T-helper 1 cell treated with Interleukin-12 subunit alpha and Interleukin-12 subunit beta and Interleukin-4 antibody, amounts not matched to agents 30 μg/mL and 1 μg/mL, for 36 hours (primary cell): ENCODE measurements around the gene SLC12A4.
A peak's percentile ranks its signal among the peaks of the same experiment; 100 is the strongest.
"Not testable (repeated sequence)": the region's sequence is repeated elsewhere in the genome, so short reads cannot be mapped to it uniquely, and the experiment has no call there.

Source experiments
- H3K27ac Mint-ChIP-seq: one replicate; pipeline ENCODE4 v1.8.0; 2021; ENCODE audit warnings: mild to moderate bottlenecking, mixed read lengths
- H3K27me3 Mint-ChIP-seq: one replicate; pipeline ENCODE4 v1.8.0; 2021; ENCODE audit warnings: low read depth, mixed read lengths
- H3K36me3 Mint-ChIP-seq: one replicate; pipeline ENCODE4 v1.8.0; 2021; ENCODE audit warnings: low read depth, mixed read lengths
- H3K4me1 Mint-ChIP-seq: one replicate; pipeline ENCODE4 v1.8.0; 2021; ENCODE audit warnings: low read depth, mixed read lengths
- H3K4me3 Mint-ChIP-seq: one replicate; pipeline ENCODE4 v1.8.0; 2021; ENCODE audit warnings: mild to moderate bottlenecking, moderate library complexity, mixed read lengths
- H3K9me3 Mint-ChIP-seq: one replicate; pipeline ENCODE4 v1.8.0; 2021; ENCODE audit warnings: mixed read lengths

The SLC12A4 gene

DNA sequence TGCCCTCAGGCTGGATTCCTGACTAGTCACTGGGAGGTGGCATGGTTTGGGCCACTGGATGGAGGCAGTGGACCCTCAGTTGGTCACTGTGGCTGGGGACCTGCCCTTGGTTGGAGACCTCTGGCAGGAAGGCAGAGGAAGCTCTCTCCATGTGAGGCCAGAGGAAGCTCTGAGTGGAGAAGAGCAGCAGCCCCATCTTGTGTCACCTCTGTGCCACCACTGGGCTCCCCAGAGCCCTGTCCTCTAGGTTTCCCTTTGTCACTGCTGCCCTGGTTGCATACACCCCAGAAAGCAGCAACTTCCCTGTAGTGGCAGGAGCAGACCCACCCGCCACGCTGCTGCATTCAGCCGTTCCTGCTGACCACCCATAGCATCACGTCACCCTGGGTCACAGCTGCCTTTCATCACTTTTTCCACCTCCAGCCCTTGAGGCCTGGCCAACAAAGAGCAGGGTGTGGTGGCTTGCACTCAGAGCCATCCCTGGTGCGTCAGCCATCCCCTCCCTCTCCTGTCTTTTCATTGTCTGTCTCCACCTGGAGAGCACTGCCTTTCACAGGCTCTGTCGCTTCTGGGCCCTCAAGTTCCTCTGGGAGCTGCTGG is 48.7 kb downstream of the SLC12A4 start:
- H3K36me3 Mint-ChIP-seq: peaks cover 2% of the 10 kb centered on the region
- H3K9me3 Mint-ChIP-seq: no peaks in the 10 kb centered on the region
- H3K27me3 Mint-ChIP-seq: no peaks in the 10 kb centered on the region
- no peak overlapping the region for H3K27ac Mint-ChIP-seq
- H3K4me1 Mint-ChIP-seq: peaks cover 28% of the 10 kb centered on the region
- no peak overlapping the region for H3K4me3 Mint-ChIP-seq

DNA sequence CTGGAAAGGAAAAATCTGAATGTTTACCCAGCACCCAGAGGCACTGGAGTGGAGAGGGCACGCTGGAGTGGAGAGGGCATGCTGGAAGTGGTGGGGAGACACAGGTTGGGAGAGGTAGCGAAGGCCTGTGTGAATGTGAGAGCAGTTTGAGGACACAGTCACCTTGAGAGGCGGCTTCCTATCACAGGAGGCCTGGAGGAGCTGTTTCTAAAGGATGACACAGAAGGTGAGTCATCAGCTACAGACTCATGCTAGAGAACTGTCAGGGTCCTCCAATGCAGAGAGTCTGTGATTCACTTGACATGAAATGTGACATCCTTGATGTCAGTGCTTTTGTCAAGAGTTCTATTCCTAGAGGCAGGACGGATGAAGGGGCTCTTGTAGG is 50.6 kb downstream of the SLC12A4 start:
- Mint-ChIP-seq H3K4me3 (no peak overlapping the region), H3K9me3 (no peaks in the 10 kb centered on the region), H3K4me1 (peaks cover 28% of the 10 kb centered on the region), H3K27me3 (no peaks in the 10 kb centered on the region), H3K36me3 (peaks cover 5% of the 10 kb centered on the region), H3K27ac (peak overlapping the region; percentile 68)

DNA sequence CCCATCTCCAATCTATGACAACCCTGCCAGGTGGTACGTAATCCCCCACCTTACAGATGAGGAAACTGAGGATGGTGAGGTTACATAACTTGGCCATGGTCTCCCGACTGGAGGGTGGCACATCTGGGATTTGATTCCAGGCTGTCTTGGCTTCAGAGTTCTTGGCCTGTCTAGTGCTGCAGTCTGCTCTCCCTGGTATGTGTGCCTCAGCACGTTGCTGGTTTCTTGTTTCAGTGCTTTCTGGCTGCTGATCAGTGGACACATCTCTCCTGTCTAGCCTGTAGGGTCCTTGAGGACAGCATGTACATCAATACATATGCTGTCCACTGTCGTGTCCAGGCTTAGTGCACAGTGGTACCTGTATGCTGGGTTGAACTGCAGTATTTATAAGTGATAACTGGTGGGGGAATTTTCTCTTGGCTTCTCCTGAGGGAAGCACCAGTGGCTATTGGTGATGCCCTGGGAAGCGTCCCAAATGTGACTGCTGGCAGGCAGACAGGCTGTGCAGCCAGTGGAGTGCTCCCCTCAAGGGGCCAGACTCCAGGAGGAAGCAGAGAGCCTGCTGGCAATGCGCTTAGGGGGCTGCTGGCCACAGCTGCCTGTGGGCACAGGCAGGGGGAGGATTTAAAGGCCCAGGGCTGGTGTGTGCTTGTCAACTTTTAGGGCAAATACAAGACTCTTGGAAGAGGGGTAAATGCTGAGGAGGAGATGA is 51.1 kb downstream of the SLC12A4 start:
- H3K9me3 Mint-ChIP-seq: no peaks in the 10 kb centered on the region
- H3K36me3 Mint-ChIP-seq: peaks cover 5% of the 10 kb centered on the region
- H3K27ac Mint-ChIP-seq: peak overlapping the region; percentile 68
- H3K4me1 Mint-ChIP-seq: peaks cover 27% of the 10 kb centered on the region
- no peak overlapping the region for H3K4me3 Mint-ChIP-seq
- no peaks in the 10 kb centered on the region for H3K27me3 Mint-ChIP-seq

DNA sequence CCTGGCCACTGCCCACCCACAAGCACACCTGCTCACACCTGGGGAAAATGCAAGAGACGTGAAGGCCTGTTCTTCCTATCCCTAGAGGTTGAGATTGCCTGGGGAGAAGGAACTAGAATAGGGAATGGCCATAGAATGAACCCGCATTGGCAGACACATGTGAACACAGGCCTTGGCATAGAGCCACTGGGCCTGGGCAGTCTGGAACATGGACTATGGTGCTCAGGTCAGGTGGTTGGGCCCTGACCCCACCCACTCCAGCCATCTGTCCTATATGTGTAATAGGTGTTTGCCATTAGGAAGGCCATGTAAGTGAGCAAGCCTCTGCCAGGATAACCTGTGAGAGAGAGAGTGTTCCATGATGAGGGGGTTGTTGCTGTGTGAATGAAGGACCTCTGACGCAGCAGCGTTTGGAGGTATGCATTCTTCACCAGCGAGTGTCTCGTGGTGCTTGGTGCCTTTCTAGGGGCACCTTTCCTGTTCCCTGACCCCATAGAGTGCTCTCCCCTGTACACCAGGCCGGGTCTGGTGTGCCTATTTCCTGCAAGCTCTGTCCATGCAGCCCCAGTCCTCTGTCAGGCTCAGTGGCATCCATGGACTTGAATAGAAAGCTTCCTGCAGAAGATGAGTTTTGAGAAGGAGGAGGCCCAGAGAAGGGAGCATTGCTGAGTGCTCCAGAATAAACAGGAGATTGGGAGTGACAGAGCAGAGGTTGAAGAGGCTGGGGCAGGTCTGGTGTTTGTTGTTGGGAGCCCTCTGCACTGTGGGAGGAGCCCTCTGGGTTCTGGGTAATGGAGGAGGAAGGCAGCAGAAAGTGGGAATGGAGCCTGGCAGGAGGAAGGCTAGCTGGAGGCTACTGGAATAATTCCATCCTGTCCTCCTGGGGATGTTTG is 52.4 kb downstream of the SLC12A4 start:
- Mint-ChIP-seq H3K9me3 (no peaks in the 10 kb centered on the region), H3K4me1 (peaks cover 21% of the 10 kb centered on the region), H3K36me3 (peaks cover 7% of the 10 kb centered on the region), H3K4me3 (no peak overlapping the region), H3K27me3 (no peaks in the 10 kb centered on the region), H3K27ac (peak overlapping the region; percentile 16)

DNA sequence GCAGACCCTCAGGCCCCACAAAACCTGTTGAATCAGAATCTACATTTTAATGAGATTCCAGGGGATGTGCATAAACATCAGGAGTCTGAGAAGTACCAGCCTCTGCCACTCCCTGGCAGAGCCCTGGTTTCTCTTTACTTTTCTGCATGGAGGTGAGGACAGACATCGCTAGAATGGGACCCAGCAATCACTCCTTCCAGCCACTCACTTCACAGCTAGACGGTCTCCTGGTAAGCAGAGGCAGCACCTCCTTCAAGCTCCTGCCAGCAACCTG is 53.0 kb downstream of the SLC12A4 start:
- H3K27ac Mint-ChIP-seq, H3K36me3 Mint-ChIP-seq, H3K27me3 Mint-ChIP-seq, H3K4me3 Mint-ChIP-seq, H3K9me3 Mint-ChIP-seq: not testable (repeated sequence)
- peaks cover 27% of the 10 kb centered on the region for H3K4me1 Mint-ChIP-seq

DNA sequence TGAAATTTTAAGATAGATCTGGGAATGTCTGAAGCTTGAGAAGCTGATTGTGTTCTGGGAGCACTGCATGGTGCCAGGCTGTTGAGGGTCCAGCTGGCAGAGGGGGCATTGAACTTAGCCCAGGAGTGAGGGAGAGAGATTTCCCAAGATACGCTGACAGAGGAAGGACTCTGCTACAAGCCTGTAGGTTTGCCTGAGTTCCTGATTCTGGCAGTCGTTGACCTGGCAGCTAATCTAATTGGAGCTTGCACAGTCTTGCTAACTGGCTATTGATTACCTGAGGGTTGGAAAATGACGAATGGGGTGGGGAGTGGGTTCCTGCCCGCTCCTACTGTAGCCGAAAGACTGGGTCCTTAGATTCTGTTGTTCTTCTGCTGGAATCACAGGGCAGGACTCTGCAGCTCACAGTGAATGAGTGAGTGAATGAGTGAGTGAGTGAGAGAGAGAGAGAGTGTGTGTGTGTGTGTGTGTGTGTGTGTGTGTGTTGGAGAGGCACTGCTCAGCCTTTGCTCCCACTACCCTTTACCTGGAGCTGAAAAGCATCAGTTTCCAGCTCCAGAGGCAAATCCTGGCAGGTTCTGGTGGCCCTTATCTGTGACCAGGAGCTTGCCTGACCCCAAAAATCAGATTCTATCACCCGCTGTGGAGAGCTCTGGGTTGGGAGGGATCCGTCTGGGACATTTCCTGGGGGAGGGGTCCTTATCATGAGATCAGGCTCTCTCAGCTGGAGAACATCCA is 53.5 kb downstream of the SLC12A4 start:
- H3K36me3 Mint-ChIP-seq: peaks cover 11% of the 10 kb centered on the region
- peaks cover 31% of the 10 kb centered on the region for H3K4me1 Mint-ChIP-seq
- no peaks in the 10 kb centered on the region for H3K9me3 Mint-ChIP-seq
- H3K27ac Mint-ChIP-seq: no peak overlapping the region
- no peak overlapping the region for H3K4me3 Mint-ChIP-seq
- H3K27me3 Mint-ChIP-seq: no peaks in the 10 kb centered on the region

DNA sequence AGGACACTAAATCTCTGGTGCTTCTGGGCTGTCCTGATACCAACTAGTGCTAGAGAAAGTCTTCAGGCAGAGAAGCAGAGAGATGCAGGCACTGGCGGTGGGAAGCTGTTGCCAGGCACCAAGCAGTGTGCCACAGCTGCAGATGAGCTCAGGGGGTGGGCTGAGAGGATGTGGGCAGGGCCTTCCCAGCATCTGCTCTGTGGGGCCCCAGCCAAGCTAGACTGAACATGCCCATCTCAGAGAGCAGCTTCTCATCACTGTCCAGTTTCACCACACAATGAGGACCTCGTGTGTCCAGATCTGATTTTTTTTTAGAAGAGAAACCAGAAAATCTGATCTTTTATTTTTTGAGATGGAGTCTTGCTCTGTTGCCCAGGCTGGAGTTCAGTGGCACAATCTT is 58.3 kb downstream of the SLC12A4 start:
- Mint-ChIP-seq H3K9me3 (no peaks in the 10 kb centered on the region), H3K27me3 (no peaks in the 10 kb centered on the region), H3K36me3 (peaks cover 16% of the 10 kb centered on the region), H3K4me1 (peaks cover 17% of the 10 kb centered on the region), H3K4me3 (peak overlapping the region; percentile 7), H3K27ac (peak overlapping the region; percentile 63)

DNA sequence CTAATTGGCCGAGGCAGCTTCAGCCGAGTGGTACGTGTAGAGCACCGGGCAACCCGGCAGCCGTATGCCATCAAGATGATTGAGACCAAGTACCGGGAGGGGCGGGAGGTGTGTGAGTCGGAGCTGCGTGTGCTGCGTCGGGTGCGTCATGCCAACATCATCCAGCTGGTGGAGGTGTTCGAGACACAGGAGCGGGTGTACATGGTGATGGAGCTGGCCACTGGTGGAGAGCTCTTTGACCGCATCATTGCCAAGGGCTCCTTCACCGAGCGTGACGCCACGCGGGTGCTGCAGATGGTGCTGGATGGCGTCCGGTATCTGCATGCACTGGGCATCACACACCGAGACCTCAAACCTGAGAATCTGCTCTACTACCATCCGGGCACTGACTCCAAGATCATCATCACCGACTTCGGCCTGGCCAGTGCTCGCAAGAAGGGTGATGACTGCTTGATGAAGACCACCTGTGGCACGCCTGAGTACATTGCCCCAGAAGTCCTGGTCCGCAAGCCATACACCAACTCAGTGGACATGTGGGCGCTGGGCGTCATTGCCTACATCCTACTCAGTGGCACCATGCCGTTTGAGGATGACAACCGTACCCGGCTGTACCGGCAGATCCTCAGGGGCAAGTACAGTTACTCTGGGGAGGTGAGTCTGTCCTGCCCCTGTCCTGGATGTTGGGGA is 59.2 kb downstream of the SLC12A4 start:
- no peaks in the 10 kb centered on the region for H3K27me3 Mint-ChIP-seq
- H3K4me1 Mint-ChIP-seq: peaks cover 15% of the 10 kb centered on the region
- no peaks in the 10 kb centered on the region for H3K9me3 Mint-ChIP-seq
- no peak overlapping the region for H3K4me3 Mint-ChIP-seq
- peaks cover 14% of the 10 kb centered on the region for H3K36me3 Mint-ChIP-seq
- H3K27ac Mint-ChIP-seq: peak overlapping the region; percentile 75

DNA sequence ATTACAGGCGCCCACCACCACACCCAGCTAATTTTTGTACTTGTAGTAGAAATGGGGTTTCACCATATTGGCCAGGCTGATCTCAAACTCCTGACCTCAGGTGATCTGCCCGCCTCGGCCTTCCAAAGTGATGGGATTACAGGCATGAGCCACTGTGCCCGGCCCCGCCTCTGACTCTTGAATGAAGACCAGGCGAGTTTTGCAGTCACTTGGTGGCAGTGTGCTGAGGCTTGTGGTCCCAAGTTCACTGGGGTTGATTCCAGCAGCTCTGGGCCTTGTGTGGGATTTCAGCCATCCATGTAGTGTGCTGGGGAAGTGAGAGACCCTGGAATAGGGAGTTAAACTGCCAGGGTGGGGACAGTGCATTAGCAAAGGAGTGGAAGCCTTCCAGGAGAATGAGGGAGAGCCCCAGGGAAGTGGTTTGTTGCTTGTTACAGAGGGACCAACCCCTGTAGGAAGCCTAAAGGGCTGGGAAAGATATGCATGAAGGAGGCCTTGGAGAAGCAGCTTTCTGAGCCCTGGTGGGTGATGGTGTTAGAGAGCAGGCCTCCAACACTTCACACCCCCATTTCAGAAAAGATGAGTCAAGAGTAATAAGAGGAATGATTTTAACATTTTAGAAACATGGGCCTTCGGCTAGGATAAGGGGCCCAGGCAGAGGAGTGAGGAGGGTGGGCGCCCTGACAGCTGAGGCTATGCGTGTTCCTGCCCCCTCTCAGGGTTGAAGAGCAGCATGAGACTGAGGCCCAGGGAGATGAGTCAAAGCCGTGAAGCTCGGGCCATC is 60.8 kb downstream of the SLC12A4 start:
- peaks cover 17% of the 10 kb centered on the region for H3K36me3 Mint-ChIP-seq
- H3K27me3 Mint-ChIP-seq: no peaks in the 10 kb centered on the region
- H3K9me3 Mint-ChIP-seq: no peaks in the 10 kb centered on the region
- H3K4me1 Mint-ChIP-seq: peaks cover 15% of the 10 kb centered on the region
- peak overlapping the region; percentile 0 for H3K27ac Mint-ChIP-seq
- no peak overlapping the region for H3K4me3 Mint-ChIP-seq

DNA sequence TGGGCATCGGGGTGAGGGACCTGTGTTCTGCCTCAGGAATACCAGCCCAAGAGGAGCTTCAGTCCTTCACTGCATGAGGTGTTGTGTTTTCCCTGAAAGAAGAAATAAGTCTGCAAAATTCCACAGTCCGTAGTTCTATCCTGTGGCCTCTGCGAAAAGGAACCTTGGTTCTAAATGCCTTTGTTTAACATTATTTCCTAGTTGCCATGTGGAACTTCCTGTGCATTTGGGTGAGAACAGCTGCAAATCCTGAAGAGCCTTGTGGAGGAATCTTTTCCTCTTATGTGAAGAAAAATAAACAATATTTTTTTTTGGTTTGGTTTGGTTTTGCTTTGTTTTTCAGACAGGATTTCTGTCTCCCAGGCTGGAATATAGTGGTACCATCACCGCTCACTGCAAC is 65.6 kb downstream of the SLC12A4 start:
- Mint-ChIP-seq H3K27ac (no peak overlapping the region), H3K36me3 (peaks cover 6% of the 10 kb centered on the region), H3K27me3 (no peaks in the 10 kb centered on the region), H3K4me3 (no peak overlapping the region), H3K9me3 (no peaks in the 10 kb centered on the region), H3K4me1 (peaks cover 3% of the 10 kb centered on the region)

DNA sequence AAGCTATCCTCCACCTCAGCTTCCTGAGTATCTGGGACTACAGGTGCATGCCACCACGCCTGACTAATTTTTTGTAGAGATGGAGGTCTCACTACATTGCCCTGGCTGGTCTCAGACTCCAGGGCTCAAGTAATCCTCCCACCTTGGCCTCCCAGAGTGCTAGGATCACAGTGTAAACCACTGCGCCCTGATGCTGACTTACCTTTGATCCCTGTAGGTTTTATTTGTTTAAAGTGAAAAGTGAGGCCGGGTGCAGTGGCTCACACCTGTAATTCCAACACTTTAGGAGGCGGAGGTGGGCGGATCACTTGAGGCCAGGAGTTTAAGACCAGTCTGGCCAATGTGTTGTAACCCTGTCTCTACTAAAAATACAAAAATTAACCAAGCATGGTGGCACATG is 66.7 kb downstream of the SLC12A4 start:
- Mint-ChIP-seq H3K4me3 (no peak overlapping the region), H3K9me3 (no peaks in the 10 kb centered on the region), H3K27me3 (no peaks in the 10 kb centered on the region), H3K4me1 (peaks cover 5% of the 10 kb centered on the region), H3K27ac (no peak overlapping the region), H3K36me3 (peaks cover 7% of the 10 kb centered on the region)

DNA sequence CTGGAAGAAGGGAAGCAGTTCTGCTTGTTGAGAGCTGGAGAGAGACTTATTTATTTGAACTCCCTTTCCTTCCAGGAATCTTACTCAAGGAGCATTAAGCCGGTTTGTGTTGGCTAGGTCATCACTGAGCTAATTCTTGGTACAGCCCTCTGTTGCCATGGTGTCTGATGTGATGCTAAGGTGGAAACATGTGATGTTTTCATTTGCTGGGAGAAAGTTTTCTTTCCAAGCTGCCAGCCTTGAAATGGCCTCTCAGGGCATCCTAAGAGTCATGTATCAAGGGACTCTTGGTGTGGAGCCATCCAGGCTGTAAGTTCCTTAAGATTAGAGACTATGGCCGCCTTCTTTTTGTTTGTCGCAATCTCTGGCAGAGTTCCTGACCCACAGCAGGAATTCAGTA is 71.2 kb downstream of the SLC12A4 start:
- Mint-ChIP-seq H3K27ac (no peak overlapping the region), H3K4me1 (peaks cover 23% of the 10 kb centered on the region), H3K4me3 (no peak overlapping the region), H3K27me3 (no peaks in the 10 kb centered on the region), H3K9me3 (no peaks in the 10 kb centered on the region), H3K36me3 (peaks cover 2% of the 10 kb centered on the region)

DNA sequence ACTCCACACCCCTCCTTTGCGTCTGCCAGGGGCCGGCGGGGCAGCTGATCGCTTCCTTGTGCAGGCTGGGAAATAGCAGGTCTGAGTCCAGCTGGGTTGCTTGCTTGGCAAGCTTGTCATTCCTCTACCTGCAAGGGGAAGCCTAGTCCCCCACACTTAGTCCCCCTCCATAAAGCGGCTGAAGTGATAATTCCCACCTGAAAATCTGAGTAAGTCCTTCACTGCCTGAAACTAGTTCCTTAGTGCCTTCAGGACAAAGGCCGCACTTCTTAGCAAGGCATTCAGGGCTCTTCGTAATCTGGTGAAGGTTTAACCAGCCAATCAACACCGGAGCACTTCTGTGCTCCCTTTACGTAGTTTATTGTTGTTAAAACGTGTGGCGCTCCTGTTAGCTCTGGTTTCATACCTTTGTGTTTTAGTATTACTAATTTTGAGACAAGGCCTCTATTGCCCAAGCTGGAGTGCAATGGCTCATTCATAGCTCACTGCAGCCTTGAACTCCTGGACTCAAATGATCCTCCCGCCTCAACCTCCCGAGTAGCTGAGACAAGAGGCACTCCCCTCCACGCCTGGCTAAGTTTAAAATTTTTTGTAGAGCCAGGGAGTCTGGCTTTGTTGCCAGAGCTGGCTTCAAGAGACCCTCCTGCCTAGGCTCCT is 74.6 kb downstream of the SLC12A4 start:
- Mint-ChIP-seq H3K27ac (peak overlapping the region; percentile 94), H3K4me3 (peak overlapping the region; percentile 95), H3K9me3 (no peaks in the 10 kb centered on the region), H3K27me3 (no peaks in the 10 kb centered on the region), H3K4me1 (peaks cover 23% of the 10 kb centered on the region), H3K36me3 (peaks cover 2% of the 10 kb centered on the region)
